ENCODE measurements around the gene PRDM1. TPM values are rescaled to one million over a fixed set of nuclear protein-coding genes. Genes with fewer than 3 reads are reported as not detected.

The PRDM1 gene
- total and polyA plus RNA-seq, 2 donors (not counting 1 experiment from before 2014, with no cell fraction given), result 6.9 to 9.6 TPM

GRCh38 chr6:106122306-106122918 lies 36.3 kb downstream of the PRDM1 start:
- Mint-ChIP-seq H3K27me3 (no peaks in the 10 kb centered on the region), H3K4me3 (no peak overlapping the region), H3K9me3 (ENCODE audit: insufficient read depth) (no peaks in the 10 kb centered on the region), H3K27ac (no peak overlapping the region), H3K4me1 (peaks cover 33% of the 10 kb centered on the region)
- TF ChIP-seq EZH2 (IDR thresholded peaks at IDR 0.05; ENCODE audit: borderline replicate concordance, insufficient read depth, low read depth, low read length, poor library complexity, severe bottlenecking) (no peak), CTCF (IDR thresholded peaks at IDR 0.05) (no peak)
- POLR2A ChIA-PET, result no interaction called here
- no peak overlapping the region for H3K4me2 ChIP-seq (replicated peaks; ENCODE audit: low read depth, low read length, poor library complexity, severe bottlenecking)
- H3K9me3 ChIP-seq (ENCODE audit: control extremely low read depth in 1 of 3, control insufficient read depth in 2 of 3, insufficient read depth in 1 of 3, low read length in 2 of 3), result no peaks in the 10 kb centered on the region
- H3K9ac ChIP-seq (ENCODE audit: low read length), result no peak overlapping the region
- H4K20me1 ChIP-seq (ENCODE audit: control insufficient read depth, insufficient read depth, low read length, poor library complexity, severe bottlenecking), result no peaks in the 10 kb centered on the region
- DNase-seq (no peak), ATAC-seq (ENCODE audit: low read depth) (no peak)
- H3K36me3 ChIP-seq (replicated peaks in 1 of 2; ENCODE audit: control extremely low read depth in 1 of 2, control insufficient read depth in 1 of 2, extremely low read depth in 1 of 2, insufficient read depth in 2 of 2, low read length in 1 of 2), result no peaks in the 10 kb centered on the region
- H3K79me2 ChIP-seq (ENCODE audit: control insufficient read depth, insufficient read depth, low read length), result no peaks in the 10 kb centered on the region
- no peak overlapping the region for H3K4me3 ChIP-seq (ENCODE audit: control extremely low read depth in 1 of 5, extremely low read depth in 1 of 5, insufficient read depth in 1 of 5, low read depth in 2 of 5, low read length in 4 of 5)
- H3K27ac ChIP-seq (ENCODE audit: low read length in 2 of 2), result no peak overlapping the region
- intact Hi-C loops (cut with micrococcal nuclease), result no loop called here
- H3K4me1 ChIP-seq (ENCODE audit: control insufficient read depth in 2 of 2, insufficient read depth in 2 of 2, low read length in 2 of 2), result peaks cover 9 to 18% of the 10 kb centered on the region in 2 donors
- CTCF ChIA-PET, result no interaction called here
- no peaks in the 10 kb centered on the region for H3K27me3 ChIP-seq (replicated peaks in 1 of 4; ENCODE audit: control extremely low read depth in 1 of 4, control insufficient read depth in 3 of 4, insufficient read depth in 4 of 4, low read length in 3 of 4)
- no peak overlapping the region for H2AFZ ChIP-seq (ENCODE audit: insufficient read depth, low read depth, low read length, poor library complexity, severe bottlenecking)
- WGBS (ENCODE audit: insufficient coverage), result 88% methylated on average over 5 of the region's 6 CpGs

GRCh38 chr6:106122938-106123656 lies 37.0 kb downstream of the PRDM1 start:
- Mint-ChIP-seq H3K4me1 (peaks cover 30% of the 10 kb centered on the region), H3K27me3 (no peaks in the 10 kb centered on the region), H3K27ac (no peak overlapping the region), H3K4me3 (no peak overlapping the region), H3K9me3 (ENCODE audit: insufficient read depth) (no peaks in the 10 kb centered on the region)
- ChIA-PET CTCF (interaction anchor here (1.2 kb wide), 1 partner anchor 100 kb away, joined by 3 read pairs; no protein-coding TSS in a partner anchor), POLR2A (no interaction called here)
- WGBS (ENCODE audit: insufficient coverage), result 100% methylated on average over 1 of the region's 6 CpGs
- no peak for DNase-seq
- no peaks in the 10 kb centered on the region for H3K27me3 ChIP-seq (replicated peaks in 1 of 4; ENCODE audit: control extremely low read depth in 1 of 4, control insufficient read depth in 3 of 4, insufficient read depth in 4 of 4, low read length in 3 of 4)
- H4K20me1 ChIP-seq (ENCODE audit: control insufficient read depth, insufficient read depth, low read length, poor library complexity, severe bottlenecking), result no peaks in the 10 kb centered on the region
- no peaks in the 10 kb centered on the region for H3K9me3 ChIP-seq (ENCODE audit: control extremely low read depth in 1 of 3, control insufficient read depth in 2 of 3, insufficient read depth in 1 of 3, low read length in 2 of 3)
- H3K27ac ChIP-seq (ENCODE audit: low read length in 2 of 2), result no peak overlapping the region
- H3K4me1 ChIP-seq (ENCODE audit: control insufficient read depth in 2 of 2, insufficient read depth in 2 of 2, low read length in 2 of 2), result peaks cover 6 to 13% of the 10 kb centered on the region in 2 donors
- ATAC-seq (ENCODE audit: low read depth), result no peak
- H3K79me2 ChIP-seq (ENCODE audit: control insufficient read depth, insufficient read depth, low read length), result no peaks in the 10 kb centered on the region
- no peak overlapping the region for H3K9ac ChIP-seq (ENCODE audit: low read length)
- no peak overlapping the region for H3K4me2 ChIP-seq (replicated peaks; ENCODE audit: low read depth, low read length, poor library complexity, severe bottlenecking)
- H3K36me3 ChIP-seq (replicated peaks in 1 of 2; ENCODE audit: control extremely low read depth in 1 of 2, control insufficient read depth in 1 of 2, extremely low read depth in 1 of 2, insufficient read depth in 2 of 2, low read length in 1 of 2), result no peaks in the 10 kb centered on the region
- TF ChIP-seq EZH2 (IDR thresholded peaks at IDR 0.05; ENCODE audit: borderline replicate concordance, insufficient read depth, low read depth, low read length, poor library complexity, severe bottlenecking), result no peak
- no peak for TF ChIP-seq CTCF (IDR thresholded peaks at IDR 0.05)
- no peak overlapping the region for H3K4me3 ChIP-seq (ENCODE audit: control extremely low read depth in 1 of 5, extremely low read depth in 1 of 5, insufficient read depth in 1 of 5, low read depth in 2 of 5, low read length in 4 of 5)
- intact Hi-C loops (cut with micrococcal nuclease), result no loop called here
- H2AFZ ChIP-seq (ENCODE audit: insufficient read depth, low read depth, low read length, poor library complexity, severe bottlenecking), result no peak overlapping the region
